IPS-15b (cell line): ENCODE results near the gene DTNA.
"Not testable (repeated sequence)": the region's sequence is repeated elsewhere in the genome, so short reads cannot be mapped to it uniquely, and the experiment has no call there.

ENCODE experiments used
- H3K27me3 ChIP-seq: one replicate; pipeline ENCODE4 v1.6.1; 2013; ENCODE audit warnings: low read length; ENCODE audit not compliant: control insufficient read depth, insufficient read depth
- H3K36me3 ChIP-seq: one replicate; pipeline ENCODE4 v1.6.1; 2013; ENCODE audit warnings: low read length; ENCODE audit not compliant: control insufficient read depth, insufficient read depth
- H3K4me1 ChIP-seq: one replicate; pipeline ENCODE4 v1.6.1; 2013; ENCODE audit warnings: mild to moderate bottlenecking, low read length; ENCODE audit not compliant: control insufficient read depth, insufficient read depth
- H3K4me3 ChIP-seq: one replicate; pipeline ENCODE4 v1.5.1; 2013; ENCODE audit warnings: low read depth, low read length
- H3K9ac ChIP-seq: one replicate; pipeline ENCODE4 v1.6.1; 2013; ENCODE audit warnings: low read depth, mild to moderate bottlenecking, low read length
- H3K9me3 ChIP-seq: one replicate; pipeline ENCODE4 v1.6.1; 2013; ENCODE audit warnings: mild to moderate bottlenecking, low read length; ENCODE audit not compliant: control insufficient read depth, insufficient read depth

The DTNA gene

GRCh38 chr18:34887881-34888580 is 177.9 kb downstream of the DTNA start:
- Histone ChIP-seq H3K9me3 (no peaks in the 10 kb centered on the region), H3K4me3 (no peak overlapping the region), H3K36me3 (no peaks in the 10 kb centered on the region), H3K4me1 (no peaks in the 10 kb centered on the region), H3K27me3 (no peaks in the 10 kb centered on the region), H3K9ac (no peak overlapping the region)

- H3K4me1 ChIP-seq = no peaks in the 10 kb centered on the region
- H3K4me3 ChIP-seq = no peak overlapping the region
- H3K27me3 ChIP-seq = no peaks in the 10 kb centered on the region
- H3K36me3 ChIP-seq = no peaks in the 10 kb centered on the region
- H3K9ac ChIP-seq = no peak overlapping the region
- no peaks in the 10 kb centered on the region for H3K9me3 ChIP-seq
These were observed 180.5 kb downstream of the DTNA start for GRCh38 chr18:34890486-34891085.

GRCh38 chr18:34892379-34892778 is 182.3 kb downstream of the DTNA start:
- H3K9me3 ChIP-seq = no peaks in the 10 kb centered on the region

DNA sequence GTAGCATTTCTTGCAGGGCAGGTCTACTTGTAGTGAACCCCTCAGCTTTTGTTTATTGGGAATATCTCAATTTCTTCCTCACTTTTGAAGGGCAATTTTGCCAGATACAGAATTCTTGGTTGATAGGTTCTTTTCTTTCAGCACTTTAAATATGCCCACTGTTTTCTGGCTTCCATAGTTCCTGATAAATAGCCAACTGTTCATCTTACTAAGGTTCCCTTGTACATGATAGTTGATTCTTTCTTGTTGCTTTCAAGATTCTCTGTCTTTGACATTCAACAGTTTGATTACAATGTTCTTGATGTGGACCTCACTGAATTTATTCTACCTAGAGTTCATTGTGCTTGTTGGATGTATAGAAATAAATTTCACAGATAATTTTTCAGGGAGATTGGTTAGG is 183.1 kb downstream of the DTNA start:
- H3K4me3 ChIP-seq = no peak overlapping the region
- no peak overlapping the region for H3K9ac ChIP-seq
- H3K27me3 ChIP-seq = no peaks in the 10 kb centered on the region
- H3K36me3 ChIP-seq = no peaks in the 10 kb centered on the region
- no peaks in the 10 kb centered on the region for H3K9me3 ChIP-seq
- H3K4me1 ChIP-seq = no peaks in the 10 kb centered on the region

More at GRCh38 chr18:34892379-34892778, 182.3 kb downstream of the DTNA start:
- Histone ChIP-seq H3K4me3 (no peak overlapping the region), H3K9ac (no peak overlapping the region), H3K36me3 (no peaks in the 10 kb centered on the region), H3K27me3 (no peaks in the 10 kb centered on the region), H3K4me1 (no peaks in the 10 kb centered on the region)

- H3K4me3 ChIP-seq = no peak overlapping the region
- H3K27me3 ChIP-seq = no peaks in the 10 kb centered on the region
- H3K9me3 ChIP-seq = peaks cover 6% of the 10 kb centered on the region
- H3K4me1 ChIP-seq = no peaks in the 10 kb centered on the region
- H3K36me3 ChIP-seq = no peaks in the 10 kb centered on the region
- H3K9ac ChIP-seq = no peak overlapping the region
These were observed 191.2 kb downstream of the DTNA start for GRCh38 chr18:34901299-34901698.

- H3K9me3 ChIP-seq = peaks cover 8% of the 10 kb centered on the region
- H3K4me1 ChIP-seq = no peaks in the 10 kb centered on the region
These were observed 194.9 kb downstream of the DTNA start for GRCh38 chr18:34904994-34905393.

DNA sequence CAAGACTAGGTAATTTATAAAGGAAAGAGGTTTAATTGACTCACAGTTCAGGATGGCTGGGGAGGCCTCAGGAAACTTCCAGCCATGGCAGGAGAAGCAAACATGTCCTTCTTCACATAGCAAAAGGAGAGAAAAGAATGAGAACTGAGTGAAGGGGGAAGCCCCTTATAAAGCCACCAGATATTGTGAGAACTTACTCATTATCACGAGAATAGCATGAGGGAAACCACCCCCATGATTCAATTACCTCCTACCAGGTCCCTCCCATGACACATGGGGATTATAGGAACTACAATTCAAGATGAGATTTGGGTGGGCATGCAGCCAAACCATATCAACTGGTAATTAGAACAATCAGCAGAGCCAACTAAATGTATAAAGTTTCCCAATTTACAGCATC is 196.9 kb downstream of the DTNA start:
- not testable (repeated sequence) for H3K4me1 ChIP-seq, H3K9me3 ChIP-seq, H3K9ac ChIP-seq, H3K4me3 ChIP-seq, H3K27me3 ChIP-seq, H3K36me3 ChIP-seq

More at GRCh38 chr18:34904994-34905393, 194.9 kb downstream of the DTNA start:
- no peak overlapping the region for H3K4me3 ChIP-seq
- H3K36me3 ChIP-seq = no peaks in the 10 kb centered on the region
- no peak overlapping the region for H3K9ac ChIP-seq
- no peaks in the 10 kb centered on the region for H3K27me3 ChIP-seq

GRCh38 chr18:34909637-34910364 is 199.7 kb downstream of the DTNA start:
- H3K9ac ChIP-seq = no peak overlapping the region
- no peak overlapping the region for H3K4me3 ChIP-seq
- no peaks in the 10 kb centered on the region for H3K4me1 ChIP-seq
- no peaks in the 10 kb centered on the region for H3K27me3 ChIP-seq
- H3K9me3 ChIP-seq = peaks cover 8% of the 10 kb centered on the region
- no peaks in the 10 kb centered on the region for H3K36me3 ChIP-seq

GRCh38 chr18:34911081-34911480 is 201.0 kb downstream of the DTNA start:
- no peaks in the 10 kb centered on the region for H3K27me3 ChIP-seq
- H3K4me3 ChIP-seq = no peak overlapping the region
- H3K9me3 ChIP-seq = peaks cover 4% of the 10 kb centered on the region
- no peaks in the 10 kb centered on the region for H3K4me1 ChIP-seq
- H3K36me3 ChIP-seq = no peaks in the 10 kb centered on the region
- no peak overlapping the region for H3K9ac ChIP-seq

DNA sequence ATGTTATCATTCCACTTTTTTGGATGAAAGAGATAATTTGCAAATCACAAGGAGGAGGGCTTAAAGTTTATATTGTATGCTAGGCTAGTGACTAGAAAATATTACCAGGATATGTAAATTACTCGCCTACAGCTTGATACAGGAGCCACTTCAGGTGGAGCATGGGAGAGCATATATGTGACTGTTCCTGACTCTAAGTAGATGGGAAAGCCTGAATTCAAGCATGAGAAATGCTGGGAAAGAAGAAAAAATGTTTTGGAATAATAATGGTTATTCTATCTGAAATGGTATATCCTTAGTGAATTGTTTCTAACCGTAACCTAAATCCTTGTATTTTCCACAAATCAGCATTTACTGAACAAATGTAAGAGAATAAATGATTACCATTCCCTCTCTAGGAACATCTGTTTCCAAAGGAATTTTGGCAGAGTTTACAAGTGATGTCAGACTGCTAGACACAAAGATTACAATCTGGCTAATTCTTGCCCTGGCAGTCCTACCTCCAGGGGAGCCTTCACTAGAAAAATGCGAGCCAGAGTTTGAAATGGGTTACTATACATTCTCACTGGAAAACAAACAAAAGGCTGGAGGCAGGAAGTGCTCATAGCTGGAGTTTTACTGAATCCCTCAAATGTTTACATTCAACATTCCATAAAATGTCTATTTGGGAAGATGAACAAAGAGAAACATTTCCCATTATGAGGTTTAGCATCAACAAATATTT is 201.7 kb downstream of the DTNA start:
- H3K9me3 ChIP-seq = no peaks in the 10 kb centered on the region
- H3K36me3 ChIP-seq = no peaks in the 10 kb centered on the region
- H3K4me3 ChIP-seq = no peak overlapping the region
- no peaks in the 10 kb centered on the region for H3K27me3 ChIP-seq
- H3K4me1 ChIP-seq = no peaks in the 10 kb centered on the region
- no peak overlapping the region for H3K9ac ChIP-seq

- no peaks in the 10 kb centered on the region for H3K27me3 ChIP-seq
- no peak overlapping the region for H3K4me3 ChIP-seq
- H3K36me3 ChIP-seq = no peaks in the 10 kb centered on the region
- H3K9ac ChIP-seq = no peak overlapping the region
- H3K9me3 ChIP-seq = no peaks in the 10 kb centered on the region
- no peaks in the 10 kb centered on the region for H3K4me1 ChIP-seq
These were observed 204.0 kb downstream of the DTNA start for GRCh38 chr18:34913837-34914661.
